H9 (cell line): Measurements from ENCODE around the gene C16orf86. TPM values are rescaled to one million over a fixed set of nuclear protein-coding genes. Genes with fewer than 3 reads are reported as not detected.

Source experiments
- DNase-seq: peaks from one replicate; pipeline ENCODE4 v3.0.0-alpha.2; 2017
- H2AFZ ChIP-seq: one replicate; pipeline ENCODE4 v1.6.1; 2013; ENCODE audit warnings: mild to moderate bottlenecking, low read length, control low read depth, moderate library complexity
- H2AK5ac ChIP-seq: 2 replicates; pipeline ENCODE4 v1.6.1; 2013; ENCODE audit warnings: low read length, control low read depth, mixed read lengths; ENCODE audit not compliant: insufficient read length
- H2BK120ac ChIP-seq: one replicate; pipeline ENCODE4 v1.6.1; 2013; ENCODE audit warnings: low read depth, mild to moderate bottlenecking, low read length, control low read depth, inconsistent platforms; ENCODE audit not compliant: poor library complexity, severe bottlenecking
- H2BK12ac ChIP-seq: 2 replicates; pipeline ENCODE4 v1.6.1; 2013; ENCODE audit warnings: low read length, control low read depth, mixed read lengths, low read depth; ENCODE audit not compliant: insufficient read length
- H2BK15ac ChIP-seq: 2 replicates; pipeline ENCODE4 v1.6.1; 2013; ENCODE audit warnings: low read depth, low read length, control low read depth
- H2BK20ac ChIP-seq: one replicate; pipeline ENCODE4 v1.6.1; 2013; ENCODE audit warnings: low read depth, mild to moderate bottlenecking, low read length, control low read depth, inconsistent platforms; ENCODE audit not compliant: poor library complexity, severe bottlenecking
- H2BK5ac ChIP-seq: 2 replicates; pipeline ENCODE4 v1.6.1; 2013; ENCODE audit warnings: low read length, control low read depth, mixed read lengths; ENCODE audit not compliant: insufficient read length
- H3K14ac ChIP-seq: 2 replicates; pipeline ENCODE4 v1.6.1; 2013; ENCODE audit warnings: low read length, control low read depth; ENCODE audit not compliant: insufficient read depth
- H3K18ac ChIP-seq: 2 replicates; pipeline ENCODE4 v1.6.1; 2013; ENCODE audit warnings: low read depth, mild to moderate bottlenecking, mixed read lengths, low read length, control low read depth; ENCODE audit not compliant: insufficient read length
- H3K23ac ChIP-seq: 2 replicates; pipeline ENCODE4 v1.6.1; 2013; ENCODE audit warnings: low read length, control low read depth, mixed read lengths, low read depth; ENCODE audit not compliant: insufficient read length
- H3K23me2 ChIP-seq: 2 replicates; pipeline ENCODE4 v1.6.1; 2013; ENCODE audit warnings: low read depth, mild to moderate bottlenecking, mixed read lengths, low read length, control low read depth; ENCODE audit not compliant: insufficient read length, poor library complexity, severe bottlenecking
- H3K27ac ChIP-seq: 2 replicates; pipeline ENCODE4 v1.5.1; 2013; ENCODE audit warnings: low read length, control low read depth, mixed read lengths, low read depth; ENCODE audit not compliant: insufficient read length
- H3K27me3 ChIP-seq: 2 replicates; pipeline ENCODE4 v1.6.1; 2013; ENCODE audit warnings: low read length, control low read depth, inconsistent platforms; ENCODE audit not compliant: insufficient read depth
- H3K4ac ChIP-seq: 2 replicates; pipeline ENCODE4 v1.6.1; 2013; ENCODE audit warnings: low read depth, mild to moderate bottlenecking, control low read depth, inconsistent platforms, low read length, moderate library complexity
- H3K4me1 ChIP-seq: 2 replicates; pipeline ENCODE4 v1.6.1; 2013; ENCODE audit warnings: low read length, control low read depth, inconsistent platforms; ENCODE audit not compliant: insufficient read depth
- H3K4me2 ChIP-seq: 2 replicates; pipeline ENCODE4 v1.6.1; 2013; ENCODE audit warnings: low read length, control low read depth, mixed read lengths; ENCODE audit not compliant: insufficient read length, insufficient read depth
- H3K56ac ChIP-seq: 2 replicates; pipeline ENCODE4 v1.6.1; 2013; ENCODE audit warnings: low read depth, mild to moderate bottlenecking, mixed read lengths, low read length, control low read depth; ENCODE audit not compliant: insufficient read length
- H3K79me1 ChIP-seq: 2 replicates; pipeline ENCODE4 v1.6.1; 2013; ENCODE audit warnings: low read depth, mild to moderate bottlenecking, moderate library complexity, low read length, control low read depth, inconsistent platforms; ENCODE audit not compliant: insufficient read depth, poor library complexity, severe bottlenecking
- H3K79me2 ChIP-seq: 2 replicates; pipeline ENCODE4 v1.6.1; 2013; ENCODE audit warnings: low read length, control low read depth, inconsistent platforms; ENCODE audit not compliant: insufficient read depth
- H3K9ac ChIP-seq: 2 replicates; pipeline ENCODE4 v1.6.1; 2013; ENCODE audit warnings: low read length, control low read depth, mixed read lengths; ENCODE audit not compliant: insufficient read length; ENCODE audit errors: extremely low read depth
- H3K9me3 ChIP-seq: one replicate; pipeline ENCODE4 v1.6.1; 2013; ENCODE audit warnings: low read depth, low read length, inconsistent platforms; ENCODE audit not compliant: control insufficient read depth
- H3T11ph ChIP-seq: one replicate; pipeline ENCODE4 v1.6.1; 2013; ENCODE audit warnings: mild to moderate bottlenecking, low read length, control low read depth, inconsistent platforms
- H4K20me1 ChIP-seq: one replicate; pipeline ENCODE4 v1.6.1; 2013; ENCODE audit not compliant: control insufficient read depth, insufficient read length, insufficient read depth
- H4K5ac ChIP-seq: 2 replicates; pipeline ENCODE4 v1.6.1; 2013; ENCODE audit warnings: low read depth, mild to moderate bottlenecking, mixed read lengths, low read length, control low read depth; ENCODE audit not compliant: insufficient read length
- H4K8ac ChIP-seq: replicated peaks from 2 replicates; pipeline ENCODE4 v1.6.1; 2013; ENCODE audit warnings: low read length, control low read depth, mixed read lengths, low read depth; ENCODE audit not compliant: insufficient read length
- H4K91ac ChIP-seq: 2 replicates; pipeline ENCODE4 v1.6.1; 2013; ENCODE audit warnings: low read depth, mild to moderate bottlenecking, moderate library complexity, mixed read lengths, low read length, control low read depth; ENCODE audit not compliant: insufficient read length
- H3K27ac Mint-ChIP-seq, 3 experiments: 2 replicates in 2 of 3; 3 replicates in 1 of 3; pipeline ENCODE4 v1.8.0; 2020 to 2021; ENCODE audit warnings: mixed read lengths in 3 of 3, mild to moderate bottlenecking in 1 of 3, moderate library complexity in 1 of 3
- H3K27me3 Mint-ChIP-seq: 2 replicates; pipeline ENCODE4 v1.8.0; 2021; ENCODE audit warnings: low read depth, mild to moderate bottlenecking, moderate library complexity, mixed read lengths
- H3K36me3 Mint-ChIP-seq, 3 experiments: 2 replicates in 2 of 3; 3 replicates in 1 of 3; pipeline ENCODE4 v1.8.0; 2020 to 2021; ENCODE audit warnings: low read depth in 3 of 3, mixed read lengths in 3 of 3; ENCODE audit not compliant: insufficient read depth in 1 of 3
- H3K4me1 Mint-ChIP-seq, 2 experiments: 2 replicates each; pipeline ENCODE4 v1.8.0; 2020; ENCODE audit warnings: mixed read lengths in 2 of 2
- H3K4me3 Mint-ChIP-seq, 2 experiments: 2 replicates in 1 of 2; 3 replicates in 1 of 2; pipeline ENCODE4 v1.8.0; 2020 to 2021; ENCODE audit warnings: mild to moderate bottlenecking in 2 of 2, mixed read lengths in 2 of 2, moderate library complexity in 1 of 2
- H3K9me3 Mint-ChIP-seq, 2 experiments: 2 replicates in 1 of 2; 3 replicates in 1 of 2; pipeline ENCODE4 v1.8.0; 2020; ENCODE audit warnings: mild to moderate bottlenecking in 2 of 2, mixed read lengths in 2 of 2, moderate library complexity in 1 of 2
- CTCF ChIP-seq: fragments of 200-600 bp; sonication (generic); conservative IDR thresholded peaks from 3 replicates; pipeline ENCODE4 v1.8.0; 2021; ENCODE audit warnings: antibody characterized with exemption, mild to moderate bottlenecking
- WGBS: extraction: QIAGEN DNeasy Blood & Tissue Kit; methylation state at CpG from one replicate; pipeline ENCODE4 v1.1.7; 2013; ENCODE audit warnings: missing lambda C conversion rate, low lambda C conversion rate, mixed read lengths; ENCODE audit not compliant: insufficient read length; ENCODE audit errors: extremely low coverage; 5-methylcytosine and 5-hydroxymethylcytosine counted together
- total RNA-seq: library from RNA; stranded (reverse); gene quantifications from 2 replicates; pipeline ENCODE4 v1.2.1, GENCODE V29; 2021

The C16orf86 gene
- total RNA-seq, 1 experiment from 2014 or later, result 1.5 TPM

- H3K4me3 Mint-ChIP-seq, result no peak overlapping the region
- no peak overlapping the region for H3K4me2 ChIP-seq
- H3K27me3 Mint-ChIP-seq, result peaks cover 1% of the 10 kb centered on the region; the same call in 1 of the 2 replicates
- peaks cover 15 to 63% (median 44%) of the 10 kb centered on the region in 3 experiments for H3K36me3 Mint-ChIP-seq
- H3K18ac ChIP-seq, result no peak overlapping the region
- H3K27me3 ChIP-seq, result no peaks in the 10 kb centered on the region
- no peak overlapping the region for H3K56ac ChIP-seq
- no peaks in the 10 kb centered on the region for H3K4me1 Mint-ChIP-seq
- H4K8ac ChIP-seq, result no peak overlapping the region
- H4K5ac ChIP-seq, result no peak overlapping the region
- H3K4me1 ChIP-seq, result no peaks in the 10 kb centered on the region
- no peak overlapping the region for H3K27ac ChIP-seq
- H2BK120ac ChIP-seq, result no peak overlapping the region
- H3T11ph ChIP-seq, result no peak overlapping the region
- H4K91ac ChIP-seq, result no peak overlapping the region
- H3K14ac ChIP-seq, result no peak overlapping the region
- H3K79me2 ChIP-seq, result no peaks in the 10 kb centered on the region
- H3K9ac ChIP-seq, result no peak overlapping the region
- H2AFZ ChIP-seq, result no peak overlapping the region
- no peak overlapping the region for H3K4ac ChIP-seq
- no peak overlapping the region for H2BK5ac ChIP-seq
- H2AK5ac ChIP-seq, result no peak overlapping the region
- no peaks in the 10 kb centered on the region for H3K9me3 Mint-ChIP-seq
- H2BK15ac ChIP-seq, result no peak overlapping the region
- no peak for DNase-seq
- no peak overlapping the region for H3K27ac Mint-ChIP-seq
- no peak overlapping the region for H2BK12ac ChIP-seq
- no peak overlapping the region for H2BK20ac ChIP-seq
- no peaks in the 10 kb centered on the region for H3K9me3 ChIP-seq
- TF ChIP-seq CTCF, result no peak
- no CpG with 5 or more reads among the region's 12 CpGs for WGBS
- no peaks in the 10 kb centered on the region for H4K20me1 ChIP-seq
- H3K23me2 ChIP-seq, result no peaks in the 10 kb centered on the region
- no peak overlapping the region for H3K23ac ChIP-seq
- no peaks in the 10 kb centered on the region for H3K79me1 ChIP-seq
These were observed 29.0 kb upstream of the C16orf86 start for GRCh38 chr16:67637625-67638024.
